Measurements from ENCODE around the gene RREB1. TPM values are rescaled to one million over a fixed set of nuclear protein-coding genes. Genes with fewer than 3 reads are reported as not detected.
A peak's percentile ranks its signal among the peaks of the same experiment; 100 is the strongest.

The RREB1 gene
- total RNA-seq, 1 donor from 2014 or later: 16.8 TPM

- no peak overlapping the region for H3K4me3 Mint-ChIP-seq
These were observed 29.9 kb upstream of the RREB1 start for GRCh38 chr6:7077856-7078255.

DNA sequence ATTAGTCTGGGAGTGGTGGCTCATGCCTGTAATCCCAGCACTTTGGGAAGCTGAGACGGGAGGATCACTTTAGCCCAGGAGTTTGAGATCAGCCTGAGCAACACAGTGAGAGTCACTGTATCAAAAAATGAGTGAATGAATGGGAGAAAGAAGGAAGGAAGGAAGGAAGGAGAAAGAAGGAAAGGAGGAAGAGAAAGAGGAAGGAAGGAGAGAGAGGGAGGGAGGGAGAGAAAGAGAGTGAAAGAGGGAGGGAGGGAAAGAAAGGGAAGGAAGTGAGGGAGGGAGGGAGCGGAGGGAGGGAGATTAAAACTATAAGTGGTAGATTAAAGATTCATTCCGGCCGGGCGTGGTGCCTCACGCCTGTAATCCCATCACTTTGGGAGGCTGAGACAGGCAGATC, 28.9 kb upstream of the RREB1 start:
- Mint-ChIP-seq H3K36me3 (ENCODE audit: low read depth) (no peaks in the 10 kb centered on the region), H3K27me3 (peaks cover 65% of the 10 kb centered on the region), H3K4me3 (no peak overlapping the region), H3K27ac (no peak overlapping the region), H3K4me1 (peaks cover 6% of the 10 kb centered on the region), H3K9me3 (no peaks in the 10 kb centered on the region)
- intact Hi-C loops (cut with micrococcal nuclease): no loop called here
- DNase-seq: no peak

More at GRCh38 chr6:7077856-7078255, 29.9 kb upstream of the RREB1 start:
- H3K36me3 Mint-ChIP-seq (ENCODE audit: low read depth): no peaks in the 10 kb centered on the region
- intact Hi-C loops (cut with micrococcal nuclease): no loop called here
- no peak overlapping the region for H3K27ac Mint-ChIP-seq
- H3K4me1 Mint-ChIP-seq: peaks cover 12% of the 10 kb centered on the region
- no peak for DNase-seq
- H3K9me3 Mint-ChIP-seq: no peaks in the 10 kb centered on the region
- peaks cover 66% of the 10 kb centered on the region for H3K27me3 Mint-ChIP-seq

GRCh38 chr6:7080311-7080710, 27.4 kb upstream of the RREB1 start:
- peaks cover 72% of the 10 kb centered on the region for H3K27me3 Mint-ChIP-seq
- H3K4me1 Mint-ChIP-seq: peaks cover 2% of the 10 kb centered on the region
- no peaks in the 10 kb centered on the region for H3K9me3 Mint-ChIP-seq
- DNase-seq: no peak
- no peak overlapping the region for H3K4me3 Mint-ChIP-seq
- intact Hi-C loops (cut with micrococcal nuclease): no loop called here
- no peak overlapping the region for H3K27ac Mint-ChIP-seq
- no peaks in the 10 kb centered on the region for H3K36me3 Mint-ChIP-seq (ENCODE audit: low read depth)

DNA sequence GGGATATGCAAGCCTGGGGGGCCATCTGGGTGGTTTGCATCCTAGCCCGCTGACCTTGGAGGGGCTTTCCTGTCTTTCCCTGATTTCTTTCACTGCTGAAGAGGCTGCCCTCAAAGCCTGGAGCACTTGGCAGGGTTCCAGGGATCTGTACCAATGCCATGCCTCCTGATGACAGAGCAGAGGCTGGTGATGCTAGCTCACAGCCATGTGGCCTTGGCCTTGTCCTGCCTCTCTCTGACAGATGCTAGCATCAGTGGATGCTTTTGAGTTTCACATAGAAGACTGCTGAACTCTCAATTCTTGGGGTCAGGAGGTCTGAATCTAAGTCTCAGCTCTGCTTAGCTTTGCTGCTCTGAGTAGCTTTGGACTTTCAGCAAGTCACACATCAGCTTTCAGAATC, 21.9 kb upstream of the RREB1 start:
- Mint-ChIP-seq H3K4me3 (no peak overlapping the region), H3K36me3 (ENCODE audit: low read depth) (no peaks in the 10 kb centered on the region), H3K4me1 (peaks cover 25% of the 10 kb centered on the region), H3K27me3 (peaks cover 57% of the 10 kb centered on the region), H3K9me3 (no peaks in the 10 kb centered on the region), H3K27ac (no peak overlapping the region)
- no peak for DNase-seq
- intact Hi-C loops (cut with micrococcal nuclease): loop anchor here (1.0 to 5.0 kb wide), 3 partner anchors 12 to 169 kb away; no protein-coding TSS in a partner anchor

DNA sequence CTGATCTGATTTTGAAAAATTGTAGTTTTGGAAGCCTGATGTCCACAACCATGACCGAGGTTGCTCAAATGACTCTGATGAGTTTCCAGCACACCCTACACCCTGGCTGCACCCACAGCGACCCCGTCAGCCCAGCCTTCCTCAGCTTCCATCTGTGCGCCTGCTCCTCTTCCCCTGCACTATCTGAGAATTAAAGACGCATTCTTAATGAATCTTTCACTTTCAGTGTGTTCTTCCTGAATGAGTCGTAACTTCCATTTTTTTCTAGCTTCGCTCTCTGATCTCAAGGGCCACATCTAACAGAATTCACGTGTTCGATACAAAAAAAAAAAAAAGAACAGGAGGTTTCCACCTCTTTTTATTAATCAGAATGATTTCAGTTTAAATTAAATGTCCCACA, 21.3 kb upstream of the RREB1 start:
- DNase-seq: peak; percentile 76
- no peaks in the 10 kb centered on the region for H3K36me3 Mint-ChIP-seq (ENCODE audit: low read depth)
- peak overlapping the region; percentile 76 for H3K4me3 Mint-ChIP-seq
- no peak overlapping the region for H3K27ac Mint-ChIP-seq
- intact Hi-C loops (cut with micrococcal nuclease): loop anchor here (1.0 to 5.0 kb wide), 3 partner anchors 12 to 169 kb away; no protein-coding TSS in a partner anchor
- peaks cover 54% of the 10 kb centered on the region for H3K27me3 Mint-ChIP-seq
- peaks cover 25% of the 10 kb centered on the region for H3K4me1 Mint-ChIP-seq
- no peaks in the 10 kb centered on the region for H3K9me3 Mint-ChIP-seq

DNA sequence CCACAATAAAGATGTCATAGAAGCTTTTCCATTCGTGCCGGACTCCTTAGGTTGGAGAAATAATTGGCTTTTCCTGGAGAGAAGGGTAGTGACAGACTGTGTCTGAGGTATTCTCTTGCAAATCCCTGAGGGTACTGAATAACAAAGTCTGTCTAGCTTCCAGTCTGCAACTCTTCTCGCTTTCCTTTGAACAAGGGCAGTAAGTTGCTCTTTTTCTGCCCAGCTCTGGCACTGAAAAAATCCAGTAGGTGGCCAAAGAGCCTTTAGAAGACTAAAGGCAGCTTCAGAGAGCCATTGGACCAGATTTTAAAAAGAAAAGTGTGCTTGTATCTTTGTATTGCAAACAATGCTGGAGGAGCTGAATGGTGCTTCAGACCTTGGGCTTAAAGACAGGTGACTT, 20.7 kb upstream of the RREB1 start:
- Mint-ChIP-seq H3K27me3 (peaks cover 51% of the 10 kb centered on the region), H3K9me3 (no peaks in the 10 kb centered on the region), H3K27ac (no peak overlapping the region), H3K4me3 (peak overlapping the region; percentile 76), H3K4me1 (peaks cover 25% of the 10 kb centered on the region), H3K36me3 (ENCODE audit: low read depth) (no peaks in the 10 kb centered on the region)
- intact Hi-C loops (cut with micrococcal nuclease): loop anchor here (1.0 to 5.0 kb wide), 3 partner anchors 20 to 170 kb away; partner anchors contain the start of gene RREB1
- DNase-seq: no peak

- H3K27ac Mint-ChIP-seq: peak overlapping the region; percentile 1
- H3K4me3 Mint-ChIP-seq: peak overlapping the region; percentile 76
- H3K9me3 Mint-ChIP-seq: no peaks in the 10 kb centered on the region
- H3K36me3 Mint-ChIP-seq (ENCODE audit: low read depth): no peaks in the 10 kb centered on the region
- intact Hi-C loops (cut with micrococcal nuclease): loop anchor here (1.0 to 5.0 kb wide), 3 partner anchors 20 to 170 kb away; partner anchors contain the start of gene RREB1
- H3K4me1 Mint-ChIP-seq: peaks cover 25% of the 10 kb centered on the region
- peaks cover 52% of the 10 kb centered on the region for H3K27me3 Mint-ChIP-seq
- peak; percentile 79 for DNase-seq
These were observed 20.2 kb upstream of the RREB1 start for GRCh38 chr6:7087491-7087979.

DNA sequence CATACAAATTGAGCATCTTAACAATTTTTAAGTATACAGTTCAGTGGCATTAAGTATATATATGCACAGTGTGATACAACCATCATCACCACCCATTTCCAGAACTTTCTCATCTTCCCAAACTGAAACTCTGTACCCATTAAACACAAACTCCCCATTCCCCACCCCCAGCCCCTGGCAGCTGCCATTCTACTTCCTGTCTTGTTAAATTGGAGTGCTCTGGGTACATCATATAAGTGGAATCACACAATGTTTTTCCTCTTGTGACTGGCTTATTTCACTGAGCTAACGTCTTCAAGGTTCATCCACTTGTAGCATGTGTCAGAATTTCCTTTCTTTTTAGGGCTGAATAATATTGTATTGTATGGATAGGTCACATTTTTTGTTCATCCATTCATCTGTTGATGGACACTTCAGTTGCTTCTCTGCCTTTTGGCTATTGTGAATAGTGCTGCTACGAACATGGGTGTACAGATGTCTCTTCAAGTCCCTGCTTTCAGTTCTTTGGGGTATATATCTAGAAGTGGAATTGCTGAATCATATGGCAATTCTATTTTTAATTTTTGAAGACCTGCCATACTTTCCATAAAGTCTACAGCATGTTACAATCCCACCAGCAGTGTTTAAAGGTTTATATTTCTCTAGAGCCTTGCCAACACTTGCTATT, 19.6 kb upstream of the RREB1 start:
- peak overlapping the region; percentile 31 for H3K27ac Mint-ChIP-seq
- H3K4me3 Mint-ChIP-seq: peak overlapping the region; percentile 76

DNA sequence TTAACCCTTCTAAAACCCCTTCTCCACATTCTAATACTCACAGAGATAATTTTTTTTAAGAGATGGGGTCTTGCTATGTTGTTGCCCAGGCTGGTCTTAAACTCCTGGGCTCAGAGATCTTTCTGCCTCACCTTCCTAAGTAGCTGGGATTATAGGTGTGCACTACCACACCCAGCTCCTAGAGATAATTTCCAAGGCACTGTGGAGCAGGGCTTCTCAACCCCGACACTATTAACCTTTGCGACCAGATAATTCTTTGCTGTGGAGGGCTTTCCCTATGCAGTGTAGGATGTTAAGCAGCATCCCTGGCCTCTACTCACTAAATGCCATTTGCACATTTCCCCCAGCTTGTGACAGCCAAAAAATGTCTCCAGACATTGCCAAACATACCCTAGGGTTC, 8.8 kb upstream of the RREB1 start:
- Mint-ChIP-seq H3K36me3 (ENCODE audit: low read depth) (no peaks in the 10 kb centered on the region), H3K4me1 (peaks cover 3% of the 10 kb centered on the region), H3K4me3 (no peak overlapping the region), H3K27me3 (peaks cover 44% of the 10 kb centered on the region), H3K9me3 (no peaks in the 10 kb centered on the region), H3K27ac (no peak overlapping the region)
- intact Hi-C loops (cut with micrococcal nuclease): no loop called here
- no peak for DNase-seq

More for the DNA sequence above, 19.6 kb upstream of the RREB1 start:
- H3K27me3 Mint-ChIP-seq: peaks cover 48% of the 10 kb centered on the region
- intact Hi-C loops (cut with micrococcal nuclease): loop anchor here (5.0 kb wide), 1 partner anchor 171 kb away; no protein-coding TSS in a partner anchor
- H3K9me3 Mint-ChIP-seq: no peaks in the 10 kb centered on the region
- peaks cover 25% of the 10 kb centered on the region for H3K4me1 Mint-ChIP-seq
- H3K36me3 Mint-ChIP-seq (ENCODE audit: low read depth): no peaks in the 10 kb centered on the region
- DNase-seq: no peak

- peaks cover 44% of the 10 kb centered on the region for H3K27me3 Mint-ChIP-seq
- H3K4me1 Mint-ChIP-seq: peaks cover 3% of the 10 kb centered on the region
- no peaks in the 10 kb centered on the region for H3K36me3 Mint-ChIP-seq (ENCODE audit: low read depth)
- no peak overlapping the region for H3K27ac Mint-ChIP-seq
- DNase-seq: no peak
- intact Hi-C loops (cut with micrococcal nuclease): no loop called here
- no peak overlapping the region for H3K4me3 Mint-ChIP-seq
- no peaks in the 10 kb centered on the region for H3K9me3 Mint-ChIP-seq
These were observed 7.5 kb upstream of the RREB1 start for GRCh38 chr6:7100072-7100752.

- Mint-ChIP-seq H3K4me3 (no peak overlapping the region), H3K4me1 (peaks cover 3% of the 10 kb centered on the region), H3K27me3 (peaks cover 43% of the 10 kb centered on the region), H3K36me3 (ENCODE audit: low read depth) (no peaks in the 10 kb centered on the region), H3K27ac (no peak overlapping the region), H3K9me3 (no peaks in the 10 kb centered on the region)
- DNase-seq: no peak
- intact Hi-C loops (cut with micrococcal nuclease): no loop called here
These were observed 7.0 kb upstream of the RREB1 start for GRCh38 chr6:7100753-7101081.

GRCh38 chr6:7101290-7101689, 6.5 kb upstream of the RREB1 start:
- H3K36me3 Mint-ChIP-seq (ENCODE audit: low read depth): no peaks in the 10 kb centered on the region
- no peak for DNase-seq
- intact Hi-C loops (cut with micrococcal nuclease): no loop called here
- peaks cover 6% of the 10 kb centered on the region for H3K4me1 Mint-ChIP-seq
- H3K9me3 Mint-ChIP-seq: no peaks in the 10 kb centered on the region
- no peak overlapping the region for H3K27ac Mint-ChIP-seq
- H3K27me3 Mint-ChIP-seq: peaks cover 42% of the 10 kb centered on the region
- no peak overlapping the region for H3K4me3 Mint-ChIP-seq

- Mint-ChIP-seq H3K27ac (no peak overlapping the region), H3K4me1 (peaks cover 14% of the 10 kb centered on the region), H3K9me3 (no peaks in the 10 kb centered on the region), H3K36me3 (ENCODE audit: low read depth) (peaks cover 2% of the 10 kb centered on the region), H3K27me3 (peaks cover 26% of the 10 kb centered on the region), H3K4me3 (no peak overlapping the region)
- DNase-seq: no peak
- intact Hi-C loops (cut with micrococcal nuclease): no loop called here
These were observed 3.0 kb upstream of the RREB1 start for GRCh38 chr6:7104752-7105151.

GRCh38 chr6:7106215-7106751, 1.5 kb upstream of the RREB1 start:
- H3K9me3 Mint-ChIP-seq: no peaks in the 10 kb centered on the region
- peaks cover 2% of the 10 kb centered on the region for H3K36me3 Mint-ChIP-seq (ENCODE audit: low read depth)
- intact Hi-C loops (cut with micrococcal nuclease): loop anchor here (1.0 to 2.0 kb wide), 2 partner anchors 32 to 133 kb away; no protein-coding TSS in a partner anchor
- H3K4me3 Mint-ChIP-seq: peak overlapping the region; percentile 87
- peak overlapping the region; percentile 94 for H3K27ac Mint-ChIP-seq
- no peak for DNase-seq
- peaks cover 24% of the 10 kb centered on the region for H3K4me1 Mint-ChIP-seq
- H3K27me3 Mint-ChIP-seq: peaks cover 15% of the 10 kb centered on the region

All from activated CD4-positive, alpha-beta T cell treated with anti-CD3 and anti-CD28 coated beads, Interleukin-2, amount 10 ng/mL, durations not matched to agents 24 days and 14 days (primary cell).